ENCODE measurements around the gene KAZN.

Gene KAZN

DNA sequence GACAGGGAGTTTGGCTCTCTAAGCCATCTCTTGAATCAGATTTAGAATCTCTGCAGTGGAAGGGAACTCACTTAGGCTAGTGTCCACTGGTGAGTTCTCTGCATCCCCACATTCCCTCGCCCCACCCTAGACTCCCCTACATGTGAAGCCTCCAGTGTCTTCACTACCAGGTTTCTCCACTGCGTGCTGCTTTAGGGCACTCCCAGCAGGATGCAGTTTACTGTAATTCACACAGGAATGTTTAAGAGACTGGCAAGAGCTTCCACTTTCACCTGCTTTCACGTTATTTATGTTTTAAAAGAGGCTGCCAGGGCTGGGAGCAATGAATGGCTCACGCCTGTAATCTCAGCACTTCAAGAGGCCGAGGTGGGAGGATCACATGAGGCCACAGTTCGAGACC lies 60.2 kb downstream of the KAZN start:
- no peak overlapping the region for H2AFZ ChIP-seq (ENCODE audit: low read length)
- H3K79me2 ChIP-seq (ENCODE audit: insufficient read depth, low read length): no peaks in the 10 kb centered on the region
- no peak overlapping the region for H3K9ac ChIP-seq (ENCODE audit: low read length)
- H4K20me1 ChIP-seq (ENCODE audit: insufficient read depth, low read length): no peaks in the 10 kb centered on the region
- no peaks in the 10 kb centered on the region for H3K36me3 ChIP-seq (ENCODE audit: insufficient read depth, low read length)
- no peaks in the 10 kb centered on the region for H3K27me3 ChIP-seq (ENCODE audit: insufficient read depth, low read length)
- H3K4me1 ChIP-seq (ENCODE audit: insufficient read depth, low read length, severe bottlenecking): peaks cover 65% of the 10 kb centered on the region
- no peak overlapping the region for H3K27ac ChIP-seq (ENCODE audit: low read depth, low read length, poor library complexity, severe bottlenecking)
- no peaks in the 10 kb centered on the region for H3K9me3 ChIP-seq (ENCODE audit: low read length)
- no peak overlapping the region for H3K4me3 ChIP-seq (ENCODE audit: low read depth, low read length, poor library complexity, severe bottlenecking)
- no peaks in the 10 kb centered on the region for H3F3A ChIP-seq (ENCODE audit: insufficient read depth, low read length)
- TF ChIP-seq, protein P1, sequence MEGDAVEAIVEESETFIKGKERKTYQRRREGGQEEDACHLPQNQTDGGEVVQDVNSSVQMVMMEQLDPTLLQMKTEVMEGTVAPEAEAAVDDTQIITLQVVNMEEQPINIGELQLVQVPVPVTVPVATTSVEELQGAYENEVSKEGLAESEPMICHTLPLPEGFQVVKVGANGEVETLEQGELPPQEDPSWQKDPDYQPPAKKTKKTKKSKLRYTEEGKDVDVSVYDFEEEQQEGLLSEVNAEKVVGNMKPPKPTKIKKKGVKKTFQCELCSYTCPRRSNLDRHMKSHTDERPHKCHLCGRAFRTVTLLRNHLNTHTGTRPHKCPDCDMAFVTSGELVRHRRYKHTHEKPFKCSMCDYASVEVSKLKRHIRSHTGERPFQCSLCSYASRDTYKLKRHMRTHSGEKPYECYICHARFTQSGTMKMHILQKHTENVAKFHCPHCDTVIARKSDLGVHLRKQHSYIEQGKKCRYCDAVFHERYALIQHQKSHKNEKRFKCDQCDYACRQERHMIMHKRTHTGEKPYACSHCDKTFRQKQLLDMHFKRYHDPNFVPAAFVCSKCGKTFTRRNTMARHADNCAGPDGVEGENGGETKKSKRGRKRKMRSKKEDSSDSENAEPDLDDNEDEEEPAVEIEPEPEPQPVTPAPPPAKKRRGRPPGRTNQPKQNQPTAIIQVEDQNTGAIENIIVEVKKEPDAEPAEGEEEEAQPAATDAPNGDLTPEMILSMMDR (IDR thresholded peaks at IDR 0.05; ENCODE audit: low read length): no peak
- no peak for TF ChIP-seq EZH2 (IDR thresholded peaks at IDR 0.05; ENCODE audit: borderline replicate concordance, low read length)
- no peak overlapping the region for H3K4me2 ChIP-seq (ENCODE audit: low read length)
- no peaks in the 10 kb centered on the region for H3K9me2 ChIP-seq (ENCODE audit: low read depth, low read length)

DNA sequence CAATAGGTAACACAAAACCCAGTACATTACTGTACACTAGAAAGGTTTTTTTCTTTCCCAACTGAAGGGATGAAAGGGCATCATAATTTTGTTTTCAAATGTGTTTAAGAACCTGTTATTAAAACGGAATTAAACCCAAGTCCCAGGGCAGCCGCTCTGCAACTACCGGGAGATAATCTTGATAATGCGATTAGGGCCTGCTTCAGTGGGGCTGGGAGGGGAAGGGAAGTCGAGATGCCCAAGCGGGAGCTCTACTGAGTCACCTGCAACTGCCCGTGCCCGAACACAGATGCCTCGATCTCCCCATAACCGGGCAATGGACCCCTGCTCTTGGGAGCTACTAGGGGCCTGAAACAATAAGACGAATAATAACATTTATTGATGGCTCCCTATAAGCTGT lies 61.4 kb downstream of the KAZN start:
- Histone ChIP-seq H4K20me1 (ENCODE audit: insufficient read depth, low read length) (no peaks in the 10 kb centered on the region), H3K27ac (ENCODE audit: low read depth, low read length, poor library complexity, severe bottlenecking) (peak overlapping the region; percentile 99), H3K4me3 (ENCODE audit: low read depth, low read length, poor library complexity, severe bottlenecking) (no peak overlapping the region), H3K4me2 (ENCODE audit: low read length) (peak overlapping the region; percentile 62; the same call in 1 of the 2 replicates), H3K27me3 (ENCODE audit: insufficient read depth, low read length) (no peaks in the 10 kb centered on the region), H3K9ac (ENCODE audit: low read length) (no peak overlapping the region; the same call in 1 of the 2 replicates), H2AFZ (ENCODE audit: low read length) (no peak overlapping the region), H3K79me2 (ENCODE audit: insufficient read depth, low read length) (no peaks in the 10 kb centered on the region), H3F3A (ENCODE audit: insufficient read depth, low read length) (no peaks in the 10 kb centered on the region), H3K9me2 (ENCODE audit: low read depth, low read length) (no peaks in the 10 kb centered on the region), H3K4me1 (ENCODE audit: insufficient read depth, low read length, severe bottlenecking) (peaks cover 54% of the 10 kb centered on the region), H3K36me3 (ENCODE audit: insufficient read depth, low read length) (no peaks in the 10 kb centered on the region), H3K9me3 (ENCODE audit: low read length) (no peaks in the 10 kb centered on the region)
- TF ChIP-seq, protein P1 (IDR thresholded peaks at IDR 0.05; ENCODE audit: low read length): no peak

DNA sequence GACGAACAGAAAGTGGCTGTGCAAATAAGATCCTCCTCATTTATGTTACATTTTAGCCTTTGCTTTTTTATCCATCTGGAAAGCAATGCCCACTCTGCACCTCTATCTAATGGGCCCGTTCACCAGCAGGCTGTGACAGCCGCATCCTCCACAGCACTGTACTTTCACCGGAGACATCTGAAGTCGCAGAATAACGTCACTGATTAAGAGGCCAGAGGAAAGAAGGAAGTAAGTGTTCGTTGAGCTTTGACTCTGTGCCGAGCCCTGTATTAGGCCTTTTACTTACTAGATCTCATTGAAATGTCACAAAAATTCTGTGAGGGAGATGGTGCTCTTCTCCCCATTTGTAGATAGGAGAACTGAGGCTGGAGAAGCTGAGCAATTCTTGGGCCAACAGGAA lies 62.3 kb downstream of the KAZN start:
- H3K79me2 ChIP-seq (ENCODE audit: insufficient read depth, low read length): no peaks in the 10 kb centered on the region
- no peaks in the 10 kb centered on the region for H3F3A ChIP-seq (ENCODE audit: insufficient read depth, low read length)
- H4K20me1 ChIP-seq (ENCODE audit: insufficient read depth, low read length): no peaks in the 10 kb centered on the region
- H3K36me3 ChIP-seq (ENCODE audit: insufficient read depth, low read length): no peaks in the 10 kb centered on the region
- no peaks in the 10 kb centered on the region for H3K9me3 ChIP-seq (ENCODE audit: low read length)
- H3K27me3 ChIP-seq (ENCODE audit: insufficient read depth, low read length): no peaks in the 10 kb centered on the region
- TF ChIP-seq, protein P1 (IDR thresholded peaks at IDR 0.05; ENCODE audit: low read length): no peak
- peaks cover 57% of the 10 kb centered on the region for H3K4me1 ChIP-seq (ENCODE audit: insufficient read depth, low read length, severe bottlenecking)
- H3K9me2 ChIP-seq (ENCODE audit: low read depth, low read length): no peaks in the 10 kb centered on the region
- H3K4me2 ChIP-seq (ENCODE audit: low read length): peak overlapping the region; percentile 62
- peak overlapping the region; percentile 65 for H3K9ac ChIP-seq (ENCODE audit: low read length)
- H3K4me3 ChIP-seq (ENCODE audit: low read depth, low read length, poor library complexity, severe bottlenecking): peak overlapping the region; percentile 41
- H3K27ac ChIP-seq (ENCODE audit: low read depth, low read length, poor library complexity, severe bottlenecking): peak overlapping the region; percentile 99
- no peak overlapping the region for H2AFZ ChIP-seq (ENCODE audit: low read length)
